HepG2 (cell line): ENCODE data around the gene FURIN. TPM values are rescaled to one million over a fixed set of nuclear protein-coding genes. Genes with fewer than 3 reads are reported as not detected.

Experiments
- MTF1 ChIP-seq: sonication (generic); formaldehyde crosslinking; IDR thresholded peaks from 2 replicates; pipeline ENCODE4 v1.5.0; 2020; ENCODE audit warnings: missing genetic modification reagents
- MXD4 ChIP-seq: IDR thresholded peaks from 2 replicates; pipeline ENCODE4 v1.6.1; 2016; ENCODE audit warnings: mild to moderate bottlenecking, missing biosample characterization, missing genetic modification reagents
- PAWR ChIP-seq: sonication (generic); formaldehyde crosslinking; IDR thresholded peaks from 2 replicates; pipeline ENCODE4 v1.4.0; 2020; ENCODE audit warnings: missing genetic modification reagents, mild to moderate bottlenecking, borderline replicate concordance
- SKI ChIP-seq: fragments of 450-650 bp; IDR thresholded peaks from one replicate; pipeline ENCODE4 v1.6.1; 2018; ENCODE audit warnings: mild to moderate bottlenecking; ENCODE audit not compliant: partially characterized antibody
- SRSF9 ChIP-seq: fragments of 200-400 bp; formaldehyde crosslinking; IDR thresholded peaks from 2 replicates; pipeline ENCODE4 v1.6.1; 2018; ENCODE audit warnings: borderline replicate concordance, mild to moderate bottlenecking, low read depth, low read length; ENCODE audit not compliant: insufficient read depth, poor library complexity, severe bottlenecking
- ZFP36L1 ChIP-seq: sonication (generic); formaldehyde crosslinking; IDR thresholded peaks from 2 replicates; pipeline ENCODE4 v1.8.0; 2022; ENCODE audit warnings: mild to moderate bottlenecking, missing genetic modification reagents, moderate library complexity
- ZNF749 ChIP-seq: sonication (generic); formaldehyde crosslinking; IDR thresholded peaks from 2 replicates; pipeline ENCODE4 v1.8.0; 2022; ENCODE audit warnings: mild to moderate bottlenecking, missing genetic modification reagents, moderate library complexity, borderline replicate concordance
- ZNF839 ChIP-seq: sonication (generic); formaldehyde crosslinking; IDR thresholded peaks from 2 replicates; pipeline ENCODE4 v1.4.0; 2020; ENCODE audit warnings: missing genetic modification reagents, mild to moderate bottlenecking, borderline replicate concordance
- polyA plus RNA-seq, 8 experiments: library from polyadenylated mRNA; depleted of rRNA in 3 of 8; stranded (reverse) in 7 of 8; unstranded in 1 of 8; fragments of >200 nt; fragmentation: Illumina TruSeq in 4 of 8; extraction: Trizol in 4 of 8; gene quantifications; 2 replicates each; pipeline versions ENCODE4 v1.2.1 to v1.2.3, GENCODE V29; 2011 to 2016; ENCODE audit warnings: low read depth in 4 of 8, missing spikeins in 1 of 8, mixed read lengths in 1 of 8; ENCODE audit not compliant: insufficient read depth in 1 of 8
- total RNA-seq, 5 experiments: library from RNA; depleted of rRNA; stranded (reverse); fragments of >200 nt; fragmentation: Illumina TruSeq; extraction: Trizol; gene quantifications; 2 replicates each; pipeline ENCODE4 v1.2.3, GENCODE V29; 2016; ENCODE audit warnings: low read depth in 1 of 5
- TF ChIP-seq, protein P1 (sequence below): sonication (generic); formaldehyde crosslinking; conservative IDR thresholded peaks from 2 replicates; pipeline ENCODE4 v1.8.0; 2022; ENCODE audit warnings: low read depth, missing genetic modification reagents
- TF ChIP-seq, protein P2 (sequence below): fragments of 450-650 bp; IDR thresholded peaks from 2 replicates; pipeline ENCODE4 v1.6.1; 2016
- TF ChIP-seq, protein P3 (sequence below): sonication (generic); formaldehyde crosslinking; IDR thresholded peaks from 2 replicates; pipeline ENCODE4 v1.5.0; 2020; ENCODE audit warnings: mild to moderate bottlenecking, missing genetic modification reagents, borderline replicate concordance

FURIN gene
- total and polyA plus RNA-seq, 2 of the 13 experiments (the other 11 are each of a cell fraction or from before 2014, with no cell fraction given) = 15.2 to 17.4 TPM

DNA sequence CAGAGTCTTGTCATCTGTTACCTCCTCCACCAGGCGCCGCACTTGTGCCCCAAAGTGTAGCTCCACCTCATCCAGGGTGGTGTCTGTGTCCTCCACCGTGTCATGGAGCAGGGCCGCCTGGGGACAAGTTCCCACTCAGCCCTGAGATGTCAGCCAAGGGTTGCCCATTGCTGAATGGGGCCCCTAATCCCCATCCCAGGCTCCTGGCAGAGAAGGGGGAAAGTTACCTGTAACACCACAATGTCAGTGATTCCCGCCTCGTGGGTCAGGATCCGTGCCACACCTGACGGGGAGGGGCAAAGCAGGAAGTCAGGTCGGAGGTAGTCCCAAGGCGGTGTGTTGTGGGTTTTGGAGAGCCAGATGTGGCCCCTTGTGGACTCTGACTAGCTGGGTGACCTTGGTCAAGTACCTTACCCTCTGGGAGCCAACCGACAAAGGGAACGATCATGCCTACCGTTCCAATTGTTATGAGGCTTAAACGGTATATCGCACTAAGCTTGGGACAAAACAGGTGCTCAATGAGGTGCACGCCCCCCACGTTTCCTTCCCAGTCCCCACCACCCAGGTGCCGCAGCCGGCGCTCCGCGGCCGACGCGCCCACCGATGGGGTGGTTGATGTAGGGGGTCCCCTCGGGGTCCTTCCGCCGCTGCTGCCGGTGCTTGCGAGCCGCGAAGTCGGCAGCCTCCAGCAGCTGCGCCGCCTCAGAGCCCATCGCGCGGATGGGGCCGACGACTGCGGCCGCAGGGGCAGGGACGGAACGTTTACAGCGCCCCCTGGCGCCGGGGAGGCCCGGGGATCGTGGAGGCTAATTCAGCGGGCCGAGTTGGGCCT, 63.7 kb downstream of the FURIN start, which contains the start of gene HDDC3 (continued):
- TF ChIP-seq PAWR (CRISPR knock-in tag) = no peak
- TF ChIP-seq, protein P1, sequence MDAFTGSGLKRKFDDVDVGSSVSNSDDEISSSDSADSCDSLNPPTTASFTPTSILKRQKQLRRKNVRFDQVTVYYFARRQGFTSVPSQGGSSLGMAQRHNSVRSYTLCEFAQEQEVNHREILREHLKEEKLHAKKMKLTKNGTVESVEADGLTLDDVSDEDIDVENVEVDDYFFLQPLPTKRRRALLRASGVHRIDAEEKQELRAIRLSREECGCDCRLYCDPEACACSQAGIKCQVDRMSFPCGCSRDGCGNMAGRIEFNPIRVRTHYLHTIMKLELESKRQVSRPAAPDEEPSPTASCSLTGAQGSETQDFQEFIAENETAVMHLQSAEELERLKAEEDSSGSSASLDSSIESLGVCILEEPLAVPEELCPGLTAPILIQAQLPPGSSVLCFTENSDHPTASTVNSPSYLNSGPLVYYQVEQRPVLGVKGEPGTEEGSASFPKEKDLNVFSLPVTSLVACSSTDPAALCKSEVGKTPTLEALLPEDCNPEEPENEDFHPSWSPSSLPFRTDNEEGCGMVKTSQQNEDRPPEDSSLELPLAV (CRISPR knock-in tag) = no peak
- 0 out of 2 replicates have a peak, but pooled peaks have one; percentile 62 for TF ChIP-seq ZNF839
- TF ChIP-seq, protein P2, sequence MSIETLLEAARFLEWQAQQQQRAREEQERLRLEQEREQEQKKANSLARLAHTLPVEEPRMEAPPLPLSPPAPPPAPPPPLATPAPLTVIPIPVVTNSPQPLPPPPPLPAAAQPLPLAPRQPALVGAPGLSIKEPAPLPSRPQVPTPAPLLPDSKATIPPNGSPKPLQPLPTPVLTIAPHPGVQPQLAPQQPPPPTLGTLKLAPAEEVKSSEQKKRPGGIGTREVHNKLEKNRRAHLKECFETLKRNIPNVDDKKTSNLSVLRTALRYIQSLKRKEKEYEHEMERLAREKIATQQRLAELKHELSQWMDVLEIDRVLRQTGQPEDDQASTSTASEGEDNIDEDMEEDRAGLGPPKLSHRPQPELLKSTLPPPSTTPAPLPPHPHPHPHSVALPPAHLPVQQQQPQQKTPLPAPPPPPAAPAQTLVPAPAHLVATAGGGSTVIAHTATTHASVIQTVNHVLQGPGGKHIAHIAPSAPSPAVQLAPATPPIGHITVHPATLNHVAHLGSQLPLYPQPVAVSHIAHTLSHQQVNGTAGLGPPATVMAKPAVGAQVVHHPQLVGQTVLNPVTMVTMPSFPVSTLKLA = no peak
- TF ChIP-seq, protein P3, sequence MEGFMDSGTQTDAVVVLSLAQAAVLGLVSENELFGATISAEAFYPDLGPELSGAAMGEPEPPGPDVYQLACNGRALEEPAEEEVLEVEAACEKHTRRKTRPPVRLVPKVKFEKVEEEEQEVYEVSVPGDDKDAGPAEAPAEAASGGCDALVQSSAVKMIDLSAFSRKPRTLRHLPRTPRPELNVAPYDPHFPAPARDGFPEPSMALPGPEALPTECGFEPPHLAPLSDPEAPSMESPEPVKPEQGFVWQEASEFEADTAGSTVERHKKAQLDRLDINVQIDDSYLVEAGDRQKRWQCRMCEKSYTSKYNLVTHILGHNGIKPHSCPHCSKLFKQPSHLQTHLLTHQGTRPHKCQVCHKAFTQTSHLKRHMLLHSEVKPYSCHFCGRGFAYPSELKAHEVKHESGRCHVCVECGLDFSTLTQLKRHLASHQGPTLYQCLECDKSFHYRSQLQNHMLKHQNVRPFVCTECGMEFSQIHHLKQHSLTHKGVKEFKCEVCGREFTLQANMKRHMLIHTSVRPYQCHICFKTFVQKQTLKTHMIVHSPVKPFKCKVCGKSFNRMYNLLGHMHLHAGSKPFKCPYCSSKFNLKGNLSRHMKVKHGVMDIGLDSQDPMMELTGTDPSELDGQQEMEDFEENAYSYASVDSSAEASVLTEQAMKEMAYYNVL = peak; percentile 82
- TF ChIP-seq MXD4 (CRISPR knock-in tag) = peak; percentile 74
- TF ChIP-seq ZFP36L1 (CRISPR knock-in tag) = no peak
- no peak for TF ChIP-seq SRSF9
- TF ChIP-seq SKI = peak; percentile 34
- TF ChIP-seq ZNF749 (CRISPR knock-in tag) = no peak
- no peak for TF ChIP-seq MTF1 (CRISPR knock-in tag)
